Adrenal gland (tissue), 5 donors: ENCODE results near the gene LUM.

Source experiments
- POLR2A ChIP-seq, 2 donors: fragments of 450-650 bp; IDR thresholded peaks; one replicate each; pipeline ENCODE4 v1.6.1; 2017; ENCODE audit warnings: antibody characterized with exemption in 2 of 2, mild to moderate bottlenecking in 2 of 2, moderate library complexity in 1 of 2
- TF ChIP-seq, protein P1 (sequence below), 6 experiments: fragments of 450-650 bp in 4 of 6; fragments of 200-600 bp in 2 of 6; sonication (generic) in 1 of 6; IDR thresholded peaks; 1 replicate in 5 of 6; 2 replicates in 1 of 6; pipeline versions ENCODE4 v1.5.1 to v1.8.0; 2016 to 2021; ENCODE audit warnings: antibody characterized with exemption in 6 of 6, mild to moderate bottlenecking in 2 of 6, moderate library complexity in 1 of 6
- donor health status: DM: no; HTN: no; CAD: no.

GRCh38 chr12:91059211-91059610 is 52.1 kb downstream of the LUM start:
- TF ChIP-seq, protein P1, sequence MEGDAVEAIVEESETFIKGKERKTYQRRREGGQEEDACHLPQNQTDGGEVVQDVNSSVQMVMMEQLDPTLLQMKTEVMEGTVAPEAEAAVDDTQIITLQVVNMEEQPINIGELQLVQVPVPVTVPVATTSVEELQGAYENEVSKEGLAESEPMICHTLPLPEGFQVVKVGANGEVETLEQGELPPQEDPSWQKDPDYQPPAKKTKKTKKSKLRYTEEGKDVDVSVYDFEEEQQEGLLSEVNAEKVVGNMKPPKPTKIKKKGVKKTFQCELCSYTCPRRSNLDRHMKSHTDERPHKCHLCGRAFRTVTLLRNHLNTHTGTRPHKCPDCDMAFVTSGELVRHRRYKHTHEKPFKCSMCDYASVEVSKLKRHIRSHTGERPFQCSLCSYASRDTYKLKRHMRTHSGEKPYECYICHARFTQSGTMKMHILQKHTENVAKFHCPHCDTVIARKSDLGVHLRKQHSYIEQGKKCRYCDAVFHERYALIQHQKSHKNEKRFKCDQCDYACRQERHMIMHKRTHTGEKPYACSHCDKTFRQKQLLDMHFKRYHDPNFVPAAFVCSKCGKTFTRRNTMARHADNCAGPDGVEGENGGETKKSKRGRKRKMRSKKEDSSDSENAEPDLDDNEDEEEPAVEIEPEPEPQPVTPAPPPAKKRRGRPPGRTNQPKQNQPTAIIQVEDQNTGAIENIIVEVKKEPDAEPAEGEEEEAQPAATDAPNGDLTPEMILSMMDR (IDR thresholded peaks at IDR 0.05) = no peak
- TF ChIP-seq POLR2A (IDR thresholded peaks at IDR 0.05) = no peak
